CD14-positive monocyte (primary cell): ENCODE measurements around the gene SPSB1. TPM values are rescaled to one million over a fixed set of nuclear protein-coding genes. Genes with fewer than 3 reads are reported as not detected.

Experiments used
- DNase-seq, 3 donors: peaks; one replicate each; pipeline ENCODE4 v3.0.0-alpha.2; 2011 to 2022
- H2AFZ ChIP-seq: 2 replicates; pipeline ENCODE4 v1.6.0; 2012; ENCODE audit warnings: mild to moderate bottlenecking, low read depth, low read length, inconsistent platforms; ENCODE audit not compliant: insufficient read depth, poor library complexity, severe bottlenecking
- H3K27ac ChIP-seq, 2 donors: 1 replicate in 1 of 2; 2 replicates in 1 of 2; pipeline ENCODE4 v1.5.1; 2012 to 2013; ENCODE audit warnings: low read length in 2 of 2, control low read depth in 1 of 2, inconsistent platforms in 1 of 2, low read depth in 1 of 2, mild to moderate bottlenecking in 1 of 2
- H3K27me3 ChIP-seq, 2 donors: one replicate each; pipeline versions ENCODE4 v1.6.0 to v1.6.1; 2011 to 2013; ENCODE audit warnings: low read length in 2 of 2; ENCODE audit not compliant: control insufficient read depth in 2 of 2, insufficient read depth in 2 of 2
- H3K36me3 ChIP-seq, 2 donors: replicated peaks in 1 of 2; 1 replicate in 1 of 2; 2 replicates in 1 of 2; pipeline versions ENCODE4 v1.5.1 to v1.6.1; 2012 to 2013; ENCODE audit warnings: low read length in 2 of 2, control low read depth in 1 of 2, inconsistent platforms in 1 of 2, mild to moderate bottlenecking in 1 of 2; ENCODE audit not compliant: insufficient read depth in 2 of 2, control insufficient read depth in 1 of 2
- H3K4me1 ChIP-seq, 2 donors: 1 replicate in 1 of 2; 2 replicates in 1 of 2; pipeline versions ENCODE4 v1.5.1 to v1.6.1; 2012 to 2013; ENCODE audit warnings: low read length in 2 of 2, control low read depth in 1 of 2, inconsistent platforms in 1 of 2, mild to moderate bottlenecking in 1 of 2, moderate library complexity in 1 of 2; ENCODE audit not compliant: insufficient read depth in 2 of 2, control insufficient read depth in 1 of 2
- H3K4me2 ChIP-seq: replicated peaks from 2 replicates; pipeline ENCODE3; 2012; ENCODE audit warnings: low read length, moderate library complexity, mild to moderate bottlenecking; ENCODE audit not compliant: poor library complexity, severe bottlenecking; ENCODE audit errors: extremely low read depth
- H3K4me3 ChIP-seq, 3 experiments: fragments of 200-600 bp in 1 of 3; sonication (generic) in 1 of 3; replicated peaks in 1 of 3; 1 replicate in 2 of 3; 2 replicates in 1 of 3; pipeline ENCODE4 v1.5.1; 2011 to 2013; ENCODE audit warnings: low read length in 3 of 3, mild to moderate bottlenecking in 3 of 3, control low read depth in 2 of 3, low read depth in 2 of 3, inconsistent platforms in 1 of 3, moderate library complexity in 1 of 3
- H3K79me2 ChIP-seq: 2 replicates; pipeline ENCODE4 v1.6.0; 2012; ENCODE audit warnings: mild to moderate bottlenecking, control low read depth, inconsistent platforms, low read length, moderate library complexity; ENCODE audit not compliant: insufficient read depth
- H3K9ac ChIP-seq: 2 replicates; pipeline ENCODE4 v1.6.0; 2017; ENCODE audit warnings: low read length, mild to moderate bottlenecking; ENCODE audit not compliant: insufficient read depth, poor library complexity, severe bottlenecking
- H3K9me3 ChIP-seq, 2 donors: replicated peaks in 1 of 2; 1 replicate in 1 of 2; 2 replicates in 1 of 2; pipeline versions ENCODE4 v1.5.1 to v1.6.1; 2012 to 2013; ENCODE audit warnings: low read length in 2 of 2, control low read depth in 1 of 2; ENCODE audit not compliant: control insufficient read depth in 1 of 2, insufficient read depth in 1 of 2
- H4K20me1 ChIP-seq: 2 replicates; pipeline ENCODE4 v1.6.0; 2012; ENCODE audit warnings: mild to moderate bottlenecking, low read length, control low read depth, moderate library complexity; ENCODE audit not compliant: insufficient read depth
- H3K27ac Mint-ChIP-seq, 7 donors: one replicate each; pipeline ENCODE4 v1.8.0; 2020; ENCODE audit warnings: mild to moderate bottlenecking in 7 of 7, mixed read lengths in 7 of 7, moderate library complexity in 6 of 7, inconsistent platforms in 2 of 7
- H3K27me3 Mint-ChIP-seq, 3 donors: one replicate each; pipeline ENCODE4 v1.8.0; 2021 to 2022; ENCODE audit warnings: low read depth in 3 of 3, mild to moderate bottlenecking in 3 of 3, mixed read lengths in 3 of 3, moderate library complexity in 3 of 3, inconsistent platforms in 1 of 3
- H3K36me3 Mint-ChIP-seq, 2 donors: one replicate each; pipeline ENCODE4 v1.8.0; 2020; ENCODE audit warnings: mixed read lengths in 2 of 2, inconsistent platforms in 1 of 2, mild to moderate bottlenecking in 1 of 2
- H3K4me1 Mint-ChIP-seq: one replicate; pipeline ENCODE4 v1.8.0; 2020; ENCODE audit warnings: mild to moderate bottlenecking, mixed read lengths
- H3K4me3 Mint-ChIP-seq, 2 donors: one replicate each; pipeline ENCODE4 v1.8.0; 2020; ENCODE audit warnings: mild to moderate bottlenecking in 2 of 2, mixed read lengths in 2 of 2, moderate library complexity in 1 of 2
- H3K9me3 Mint-ChIP-seq, 7 donors: one replicate each; pipeline ENCODE4 v1.8.0; 2020 to 2022; ENCODE audit warnings: mixed read lengths in 7 of 7, mild to moderate bottlenecking in 6 of 7, moderate library complexity in 6 of 7, inconsistent platforms in 2 of 7
- CTCF ChIP-seq: fragments of 200-600 bp; IDR thresholded peaks from one replicate; pipeline ENCODE4 v1.8.0; 2022; ENCODE audit warnings: antibody characterized with exemption, mild to moderate bottlenecking
- WGBS: methylation state at CpG from one replicate; pipeline ENCODE4 v1.1.5; 2013; ENCODE audit warnings: missing lambda C conversion rate; ENCODE audit not compliant: insufficient coverage; 5-methylcytosine and 5-hydroxymethylcytosine counted together
- intact Hi-C, 2 donors: fragments of 100-400 bp; cut with micrococcal nuclease; formaldehyde crosslinking; loops; one replicate each; pipeline versions ENCODE4 v1.15.0 to v1.15.1; 2023
- polyA plus RNA-seq, 3 donors: library from polyadenylated mRNA; depleted of rRNA in 1 of 3; unstranded in 2 of 3; stranded (reverse) in 1 of 3; fragments of 300-500 nt in 2 of 3; fragments of >200 nt in 1 of 3; fragmentation: Illumina TruSeq in 2 of 3; gene quantifications; 1 replicate in 2 of 3; 2 replicates in 1 of 3; pipeline ENCODE4 v1.2.3, GENCODE V29; 2012 to 2021

SPSB1 gene
- polyA plus RNA-seq, 3 donors, result 0.15 to 1.2 (median 0.29) TPM

GRCh38 chr1:9308236-9308785 is 15.6 kb downstream of the SPSB1 start:
- H3K4me2 ChIP-seq, result no peak overlapping the region
- no peaks in the 10 kb centered on the region for H4K20me1 ChIP-seq
- Mint-ChIP-seq H3K4me3 (no peak overlapping the region), H3K27ac (no peak overlapping the region), H3K27me3 (peaks cover 4 to 6% (median 6%) of the 10 kb centered on the region in 3 donors), H3K4me1 (no peaks in the 10 kb centered on the region), H3K36me3 (no peaks in the 10 kb centered on the region), H3K9me3 (no peaks in the 10 kb centered on the region)
- no peak for TF ChIP-seq CTCF
- no peak overlapping the region for H3K4me3 ChIP-seq
- no peak overlapping the region for H2AFZ ChIP-seq
- H3K9me3 ChIP-seq, result no peaks in the 10 kb centered on the region
- H3K79me2 ChIP-seq, result no peaks in the 10 kb centered on the region
- intact Hi-C loops, result no loop called here
- no peaks in the 10 kb centered on the region for H3K36me3 ChIP-seq
- no peak for DNase-seq
- H3K4me1 ChIP-seq, result no peaks in the 10 kb centered on the region
- WGBS, result 85% methylated on average over 6 of the region's 9 CpGs
- H3K27me3 ChIP-seq, result no peaks in the 10 kb centered on the region
- H3K9ac ChIP-seq, result no peak overlapping the region
- H3K27ac ChIP-seq, result no peak overlapping the region

GRCh38 chr1:9309080-9309479 is 16.4 kb downstream of the SPSB1 start:
- no peaks in the 10 kb centered on the region for H3K4me1 ChIP-seq
- intact Hi-C loops, result no loop called here
- H3K4me3 ChIP-seq, result no peak overlapping the region
- H3K79me2 ChIP-seq, result no peaks in the 10 kb centered on the region
- H3K9ac ChIP-seq, result no peak overlapping the region
- H3K4me1 Mint-ChIP-seq, result no peaks in the 10 kb centered on the region
- no peak overlapping the region for H3K4me3 Mint-ChIP-seq
- H3K27me3 Mint-ChIP-seq, result peaks cover 4 to 6% (median 6%) of the 10 kb centered on the region in 3 donors
- no peak overlapping the region for H3K27ac Mint-ChIP-seq
- no peaks in the 10 kb centered on the region for H3K9me3 ChIP-seq
- H3K4me2 ChIP-seq, result no peak overlapping the region
- DNase-seq, result no peak
- no peaks in the 10 kb centered on the region for H4K20me1 ChIP-seq
- no peaks in the 10 kb centered on the region for H3K27me3 ChIP-seq
- no peaks in the 10 kb centered on the region for H3K9me3 Mint-ChIP-seq
- H3K36me3 ChIP-seq, result no peaks in the 10 kb centered on the region
- no peaks in the 10 kb centered on the region for H3K36me3 Mint-ChIP-seq
- no peak overlapping the region for H3K27ac ChIP-seq
- WGBS, result 96% methylated on average over 3 of the region's 8 CpGs
- H2AFZ ChIP-seq, result no peak overlapping the region
- no peak for TF ChIP-seq CTCF
